ENCODE data around the gene FLNB. TPM values are rescaled to one million over a fixed set of nuclear protein-coding genes. Genes with fewer than 3 reads are reported as not detected.

The FLNB gene
- total RNA-seq, 1 experiment from 2014 or later = 309 TPM

- BruUV-seq (replicated peaks) = no TSS peak
- Histone ChIP-seq H3K27me3 (ENCODE audit: control insufficient read depth, insufficient read depth, low read length) (no peaks in the 10 kb centered on the region), H3K4me3 (ENCODE audit: low read depth in 2 of 2, low read length in 2 of 2) (no peak overlapping the region), H3K27ac (ENCODE audit: low read length) (no peak overlapping the region), H3K36me3 (ENCODE audit: control insufficient read depth, insufficient read depth, low read length) (peaks cover 38% of the 10 kb centered on the region), H3K9me3 (ENCODE audit: control insufficient read depth, insufficient read depth, low read depth, low read length) (no peaks in the 10 kb centered on the region), H3K4me1 (ENCODE audit: control insufficient read depth, insufficient read depth, low read length) (no peaks in the 10 kb centered on the region)
- ChIA-PET POLR2A (interaction anchor here (0.6 kb wide), 1 partner anchor 24 kb away, joined by 4 read pairs; no protein-coding TSS in a partner anchor), CTCF (interaction anchor here (0.6 kb wide), 2 partner anchors 102 to 104 kb away, joined by 7 to 10 read pairs; no protein-coding TSS in a partner anchor)
- ATAC-seq = no peak
- in situ Hi-C loops (cut with HindIII; ENCODE audit: low pct_unique_long_range_greater_than_20kb, low sequenced_read_pairs) = no loop called here
- TF ChIP-seq SIN3A (IDR thresholded peaks at IDR 0.05; ENCODE audit: borderline replicate concordance, insufficient read depth, low read depth, low read length) = no peak
- no peak for TF ChIP-seq POLR2AphosphoS5 (IDR thresholded peaks at IDR 0.05; ENCODE audit: low read depth, low read length)
- TF ChIP-seq CTCF (IDR thresholded peaks at IDR 0.05) = no peak
- no peak for TF ChIP-seq TCF7L2 (IDR thresholded peaks at IDR 0.05; ENCODE audit: low read depth, low read length)
- TF ChIP-seq REST (IDR thresholded peaks at IDR 0.05; ENCODE audit: insufficient read depth in 1 of 2, low read depth in 2 of 2, low read length in 1 of 2) = no peak
- DNase-seq (ENCODE audit: low read depth, low spot score) = no peak
- intact Hi-C loops (cut with micrococcal nuclease; ENCODE audit: unreplicated experiment) = no loop called here
Observed at GRCh38 chr3:58122936-58123700, 114.9 kb downstream of the FLNB start.

- Histone ChIP-seq H3K27ac (ENCODE audit: low read length) (no peak overlapping the region), H3K4me1 (ENCODE audit: control insufficient read depth, insufficient read depth, low read length) (no peaks in the 10 kb centered on the region), H3K9me3 (ENCODE audit: control insufficient read depth, insufficient read depth, low read depth, low read length) (no peaks in the 10 kb centered on the region), H3K4me3 (ENCODE audit: low read depth in 2 of 2, low read length in 2 of 2) (no peak overlapping the region), H3K27me3 (ENCODE audit: control insufficient read depth, insufficient read depth, low read length) (no peaks in the 10 kb centered on the region), H3K36me3 (ENCODE audit: control insufficient read depth, insufficient read depth, low read length) (peaks cover 29% of the 10 kb centered on the region)
- DNase-seq (ENCODE audit: low read depth, low spot score) = no peak
- no peak for TF ChIP-seq REST (IDR thresholded peaks at IDR 0.05; ENCODE audit: insufficient read depth in 1 of 2, low read depth in 2 of 2, low read length in 1 of 2)
- no peak for TF ChIP-seq CTCF (IDR thresholded peaks at IDR 0.05)
- no peak for TF ChIP-seq POLR2AphosphoS5 (IDR thresholded peaks at IDR 0.05; ENCODE audit: low read depth, low read length)
- TF ChIP-seq SIN3A (IDR thresholded peaks at IDR 0.05; ENCODE audit: borderline replicate concordance, insufficient read depth, low read depth, low read length) = no peak
- TF ChIP-seq TCF7L2 (IDR thresholded peaks at IDR 0.05; ENCODE audit: low read depth, low read length) = no peak
- ATAC-seq = no peak
- POLR2A ChIA-PET = no interaction called here
- in situ Hi-C loops (cut with HindIII; ENCODE audit: low pct_unique_long_range_greater_than_20kb, low sequenced_read_pairs) (no loop called here), intact Hi-C loops (cut with micrococcal nuclease; ENCODE audit: unreplicated experiment) (no loop called here)
- BruUV-seq (replicated peaks) = no TSS peak
- CTCF ChIA-PET = no interaction called here
Observed at GRCh38 chr3:58124387-58124786, 116.2 kb downstream of the FLNB start.

Data from Panc1 (cell line).